IPS-20b (cell line): ENCODE measurements around the gene MGMT.

Experiments
- H3K27ac ChIP-seq: one replicate; pipeline ENCODE4 v1.5.1; 2013; ENCODE audit warnings: low read length
- H3K27me3 ChIP-seq: 2 replicates; pipeline ENCODE4 v1.6.1; 2013; ENCODE audit warnings: mild to moderate bottlenecking, low read length, inconsistent platforms; ENCODE audit not compliant: insufficient read depth
- H3K36me3 ChIP-seq: 2 replicates; pipeline ENCODE4 v1.6.1; 2013; ENCODE audit warnings: low read depth, mild to moderate bottlenecking, inconsistent platforms, low read length, moderate library complexity; ENCODE audit not compliant: insufficient read depth
- H3K4me1 ChIP-seq: 2 replicates; pipeline ENCODE4 v1.6.1; 2013; ENCODE audit warnings: mild to moderate bottlenecking, control low read depth, inconsistent platforms, low read length, moderate library complexity; ENCODE audit not compliant: insufficient read depth
- H3K4me3 ChIP-seq: 2 replicates; pipeline ENCODE4 v1.5.1; 2013; ENCODE audit warnings: mild to moderate bottlenecking, low read length, inconsistent platforms
- H3K9ac ChIP-seq: 2 replicates; pipeline ENCODE4 v1.6.1; 2013; ENCODE audit warnings: low read depth, mild to moderate bottlenecking, inconsistent platforms, low read length, moderate library complexity
- H3K9me3 ChIP-seq: 2 replicates; pipeline ENCODE4 v1.6.1; 2013; ENCODE audit warnings: mild to moderate bottlenecking, low read depth, low read length, inconsistent platforms; ENCODE audit not compliant: insufficient read depth

MGMT gene

DNA sequence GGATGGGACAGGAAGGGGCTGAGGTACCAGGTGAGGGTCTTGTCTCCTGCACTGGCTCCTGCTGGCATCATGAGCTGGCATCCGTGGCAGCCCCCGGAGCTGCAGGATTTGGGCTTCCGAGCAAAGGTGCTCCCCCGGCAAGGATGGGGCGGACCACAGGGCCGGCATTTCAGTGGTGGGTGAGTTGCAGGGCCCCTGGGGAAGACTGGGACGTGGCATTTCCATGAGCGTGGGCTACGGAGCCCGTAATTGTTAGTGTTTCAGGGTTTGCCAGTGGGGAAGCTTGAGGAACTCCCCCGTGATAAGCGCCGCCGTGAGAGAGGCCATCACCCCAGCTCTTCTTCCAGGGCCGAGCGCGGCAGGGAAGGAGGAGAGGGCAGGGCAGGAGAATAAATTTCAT is 235.6 kb downstream of the MGMT start:
- H3K9ac ChIP-seq = no peak overlapping the region
- no peak overlapping the region for H3K27ac ChIP-seq
- no peak overlapping the region for H3K4me3 ChIP-seq
- H3K36me3 ChIP-seq = no peaks in the 10 kb centered on the region
- no peaks in the 10 kb centered on the region; the same call in 1 of the 2 replicates for H3K4me1 ChIP-seq
- no peaks in the 10 kb centered on the region for H3K9me3 ChIP-seq
- no peaks in the 10 kb centered on the region for H3K27me3 ChIP-seq

GRCh38 chr10:129703287-129704137 is 236.5 kb downstream of the MGMT start:
- no peak overlapping the region for H3K9ac ChIP-seq

GRCh38 chr10:129704225-129704624 is 237.2 kb downstream of the MGMT start:
- no peak overlapping the region for H3K27ac ChIP-seq
- H3K4me1 ChIP-seq = no peaks in the 10 kb centered on the region; the same call in 1 of the 2 replicates
- H3K27me3 ChIP-seq = no peaks in the 10 kb centered on the region
- H3K9ac ChIP-seq = no peak overlapping the region
- H3K36me3 ChIP-seq = no peaks in the 10 kb centered on the region
- H3K4me3 ChIP-seq = no peak overlapping the region
- H3K9me3 ChIP-seq = no peaks in the 10 kb centered on the region

More at GRCh38 chr10:129703287-129704137, 236.5 kb downstream of the MGMT start:
- H3K4me3 ChIP-seq = no peak overlapping the region
- no peak overlapping the region for H3K27ac ChIP-seq
- H3K4me1 ChIP-seq = no peaks in the 10 kb centered on the region; the same call in 1 of the 2 replicates
- no peaks in the 10 kb centered on the region for H3K9me3 ChIP-seq
- no peaks in the 10 kb centered on the region for H3K36me3 ChIP-seq
- no peaks in the 10 kb centered on the region for H3K27me3 ChIP-seq

DNA sequence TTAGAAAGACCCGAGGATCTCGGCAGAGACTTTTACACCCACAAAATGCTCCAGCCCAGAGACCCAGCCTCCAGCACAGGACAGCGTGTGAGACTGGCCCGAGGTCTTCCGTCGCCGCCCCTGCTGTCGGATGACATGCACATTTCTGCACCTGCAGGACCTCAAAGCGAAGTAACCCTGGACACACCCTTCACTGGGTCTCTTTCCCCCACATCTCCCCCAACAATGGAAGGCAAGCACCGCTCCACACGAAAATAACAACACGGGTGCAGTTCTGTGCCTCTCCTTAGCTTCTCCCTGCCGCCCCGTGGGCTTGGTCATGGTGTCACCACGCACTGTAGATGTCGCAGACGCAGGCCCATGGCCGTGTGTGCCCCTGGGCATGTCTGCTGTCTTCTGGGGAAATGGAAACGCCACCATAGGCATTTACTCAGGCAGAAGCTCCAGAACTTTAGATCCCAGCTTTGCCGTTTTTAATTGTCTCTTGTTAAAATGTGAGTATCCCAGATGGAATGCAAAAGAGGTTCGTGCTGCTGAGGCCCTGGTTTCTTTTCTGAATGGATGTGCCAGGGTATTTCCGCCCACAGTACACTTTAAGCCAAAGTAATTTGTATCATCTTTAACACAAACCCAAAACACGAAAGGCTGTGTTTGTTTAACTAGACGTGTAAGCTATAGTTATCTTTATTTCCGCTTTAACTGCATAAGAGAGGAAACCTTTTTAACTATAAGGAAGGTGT is 237.9 kb downstream of the MGMT start:
- Histone ChIP-seq H3K27ac (no peak overlapping the region), H3K36me3 (no peaks in the 10 kb centered on the region), H3K27me3 (no peaks in the 10 kb centered on the region), H3K9me3 (no peaks in the 10 kb centered on the region), H3K4me3 (no peak overlapping the region), H3K4me1 (no peaks in the 10 kb centered on the region; the same call in 1 of the 2 replicates), H3K9ac (no peak overlapping the region)

DNA sequence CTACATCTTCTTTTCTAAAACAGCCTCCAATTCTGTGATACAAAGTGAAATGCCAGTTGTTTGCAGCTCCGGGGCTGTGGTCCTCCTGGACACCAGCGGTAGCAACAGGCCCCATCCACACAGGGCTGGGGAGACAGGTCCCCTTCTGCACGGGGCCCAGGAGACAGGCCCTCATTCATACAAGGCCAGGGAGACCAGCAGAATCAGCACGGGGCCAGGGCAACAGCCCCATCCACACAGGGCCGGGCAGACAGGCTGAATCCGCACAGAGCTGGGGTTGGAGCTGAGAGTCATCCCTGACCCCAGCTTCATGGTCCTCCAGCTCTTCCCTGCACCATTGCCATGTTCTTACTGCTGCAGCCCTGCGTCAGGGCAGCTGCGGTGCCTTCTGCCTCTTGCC is 238.6 kb downstream of the MGMT start:
- H3K27ac ChIP-seq = no peak overlapping the region
- no peaks in the 10 kb centered on the region; the same call in 1 of the 2 replicates for H3K4me1 ChIP-seq
- no peak overlapping the region for H3K9ac ChIP-seq
- no peaks in the 10 kb centered on the region for H3K27me3 ChIP-seq
- no peak overlapping the region for H3K4me3 ChIP-seq
- no peaks in the 10 kb centered on the region for H3K9me3 ChIP-seq
- H3K36me3 ChIP-seq = no peaks in the 10 kb centered on the region

GRCh38 chr10:129706081-129706480 is 239.0 kb downstream of the MGMT start:
- no peaks in the 10 kb centered on the region for H3K9me3 ChIP-seq
- peaks cover 2% of the 10 kb centered on the region; the same call in 1 of the 2 replicates for H3K4me1 ChIP-seq
- H3K27me3 ChIP-seq = no peaks in the 10 kb centered on the region
- no peak overlapping the region for H3K4me3 ChIP-seq
- H3K36me3 ChIP-seq = no peaks in the 10 kb centered on the region
- no peak overlapping the region for H3K9ac ChIP-seq
- H3K27ac ChIP-seq = no peak overlapping the region

DNA sequence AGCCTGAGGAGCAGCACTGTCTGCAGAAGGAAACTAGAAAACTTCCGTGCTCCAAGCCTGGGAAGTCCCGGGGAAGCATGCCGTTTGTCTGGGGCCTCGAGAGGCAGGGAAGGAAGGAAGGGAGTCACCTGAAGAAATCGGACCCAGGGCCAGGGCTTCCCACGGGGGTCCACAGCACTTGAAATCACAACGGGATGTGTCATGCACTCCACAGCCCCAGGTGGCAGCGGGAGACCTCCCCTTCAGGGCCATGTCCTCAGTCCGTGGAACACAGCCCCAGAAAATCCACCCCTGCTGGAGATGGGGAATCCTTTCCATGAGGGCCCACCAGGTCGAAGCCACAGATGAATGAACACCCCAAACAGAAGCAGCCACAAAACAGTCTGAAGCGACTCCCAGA is 239.5 kb downstream of the MGMT start:
- Histone ChIP-seq H3K9me3 (no peaks in the 10 kb centered on the region), H3K27ac (no peak overlapping the region), H3K36me3 (no peaks in the 10 kb centered on the region), H3K27me3 (no peaks in the 10 kb centered on the region), H3K4me3 (no peak overlapping the region), H3K4me1 (peaks cover 3% of the 10 kb centered on the region; the same call in 1 of the 2 replicates), H3K9ac (no peak overlapping the region)

DNA sequence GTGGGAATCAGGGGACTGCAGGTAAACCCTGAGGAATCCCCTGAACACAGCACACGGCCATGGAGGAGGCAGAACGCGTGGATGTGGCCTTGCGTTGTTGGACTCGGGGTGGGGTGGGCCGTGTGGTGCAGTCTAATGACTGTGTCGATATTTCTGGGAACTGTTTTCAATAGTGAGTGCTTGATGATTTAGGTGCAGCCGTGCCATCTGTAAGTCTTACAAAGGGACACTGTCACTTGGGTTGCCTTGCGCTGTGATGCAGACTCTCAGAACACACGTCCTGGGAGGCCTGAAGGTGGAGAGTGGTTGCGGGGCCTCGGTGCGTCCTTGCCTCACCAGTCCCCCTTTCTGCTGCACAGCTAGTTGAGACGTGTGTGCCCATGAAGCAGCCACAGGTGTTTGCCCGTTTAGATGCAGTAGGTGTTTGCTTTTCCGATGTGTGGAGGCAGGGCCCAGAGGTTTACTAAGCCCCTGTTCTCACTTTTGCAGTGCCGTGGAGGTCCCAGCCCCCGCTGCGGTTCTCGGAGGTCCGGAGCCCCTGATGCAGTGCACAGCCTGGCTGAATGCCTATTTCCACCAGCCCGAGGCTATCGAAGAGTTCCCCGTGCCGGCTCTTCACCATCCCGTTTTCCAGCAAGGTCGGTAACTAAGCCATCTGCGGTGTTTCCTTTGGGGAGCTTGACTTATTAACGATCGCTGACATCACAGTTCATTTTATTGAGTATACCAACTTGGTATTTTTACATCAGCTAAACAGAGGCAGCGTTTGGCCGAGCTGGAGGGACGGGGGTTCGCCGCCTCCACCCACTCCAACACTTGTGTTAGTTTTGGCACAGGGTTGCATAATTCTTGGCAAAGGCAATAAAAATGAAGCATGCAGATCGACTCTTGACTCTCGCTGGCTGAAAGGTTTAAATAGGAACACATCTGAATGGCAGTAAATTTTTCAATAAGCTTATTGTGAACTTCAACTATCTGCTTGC is 240.7 kb downstream of the MGMT start:
- Histone ChIP-seq H3K27ac (no peak overlapping the region), H3K9me3 (no peaks in the 10 kb centered on the region), H3K36me3 (no peaks in the 10 kb centered on the region), H3K4me1 (peaks cover 7% of the 10 kb centered on the region; the same call in 1 of the 2 replicates), H3K4me3 (no peak overlapping the region), H3K9ac (no peak overlapping the region), H3K27me3 (no peaks in the 10 kb centered on the region)

DNA sequence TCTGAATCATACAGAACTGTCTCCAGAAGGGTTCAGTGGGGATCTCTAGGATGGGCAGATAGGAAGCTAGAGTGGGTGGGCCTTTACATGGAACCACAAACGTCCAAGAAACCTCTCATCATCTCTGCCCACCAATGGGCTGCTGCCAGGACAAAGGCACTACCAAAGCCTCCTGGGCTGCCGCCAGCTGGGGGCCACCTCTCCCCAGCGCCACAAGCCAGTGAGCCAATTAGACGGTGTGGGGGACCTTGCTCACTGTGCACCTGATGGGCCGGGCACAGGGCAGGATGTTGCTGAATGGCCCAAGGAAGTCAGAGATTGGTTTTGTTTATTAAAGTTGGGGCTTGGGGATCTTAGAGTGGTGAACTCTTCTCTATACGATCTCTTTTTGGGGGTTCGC is 242.1 kb downstream of the MGMT start:
- H3K9ac ChIP-seq = no peak overlapping the region
- no peaks in the 10 kb centered on the region for H3K27me3 ChIP-seq
- no peak overlapping the region for H3K4me3 ChIP-seq
- peaks cover 7% of the 10 kb centered on the region; the same call in 1 of the 2 replicates for H3K4me1 ChIP-seq
- no peaks in the 10 kb centered on the region for H3K36me3 ChIP-seq
- H3K9me3 ChIP-seq = no peaks in the 10 kb centered on the region
- no peak overlapping the region for H3K27ac ChIP-seq

DNA sequence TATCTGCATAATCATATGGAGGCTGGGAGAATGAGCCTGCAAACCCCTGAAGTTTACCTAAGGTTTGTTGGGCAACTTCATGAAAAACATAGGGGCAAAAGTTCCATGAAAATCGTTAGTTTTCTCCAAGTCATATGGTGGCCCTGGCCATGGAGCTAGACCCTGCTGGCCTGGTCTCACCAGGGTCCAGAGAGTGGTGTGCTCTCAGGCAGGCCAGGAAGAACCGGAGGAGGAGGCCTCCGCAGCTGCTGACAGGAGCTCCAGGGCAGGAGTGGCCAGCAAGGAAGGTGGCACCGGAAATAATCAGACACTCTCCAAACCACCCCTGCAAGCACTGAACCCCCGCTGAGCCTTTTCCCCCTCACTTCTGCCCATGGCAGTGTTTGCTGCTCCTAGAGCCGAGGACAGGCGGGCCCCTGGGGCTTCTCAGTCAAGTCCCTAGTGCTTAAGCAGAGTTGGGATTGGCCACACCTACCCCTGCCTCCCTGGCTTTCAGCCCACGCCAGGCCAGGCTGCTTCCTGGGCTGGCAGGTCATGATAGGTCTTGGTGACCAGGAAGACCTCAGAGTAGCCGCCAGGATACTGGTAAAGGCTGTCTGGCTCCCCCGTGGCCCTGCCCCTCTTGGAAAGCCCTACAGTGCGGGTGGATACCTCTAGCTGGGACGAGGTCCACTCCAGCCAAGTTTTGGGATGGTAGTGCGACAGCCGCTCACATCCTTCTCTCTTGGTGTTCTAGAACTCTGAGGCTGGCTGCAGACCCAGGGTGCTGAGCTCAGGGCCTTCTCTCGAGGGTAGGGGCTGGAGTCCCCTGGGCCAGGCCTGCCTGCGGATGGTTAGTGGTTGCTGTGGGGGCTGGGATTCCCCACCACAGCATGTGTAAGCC is 242.8 kb downstream of the MGMT start:
- no peak overlapping the region for H3K9ac ChIP-seq
- H3K4me3 ChIP-seq = no peak overlapping the region
- peaks cover 7% of the 10 kb centered on the region; the same call in 1 of the 2 replicates for H3K4me1 ChIP-seq
- no peak overlapping the region for H3K27ac ChIP-seq
- H3K9me3 ChIP-seq = no peaks in the 10 kb centered on the region
- no peaks in the 10 kb centered on the region for H3K36me3 ChIP-seq
- no peaks in the 10 kb centered on the region for H3K27me3 ChIP-seq
